HG03045 (cell line): ENCODE results near the gene SAMD3.
"Not testable (repeated sequence)": the region's sequence is repeated elsewhere in the genome, so short reads cannot be mapped to it uniquely, and the experiment has no call there.

ENCODE experiments used
- ATAC-seq: cut with Tn5 transposase; IDR thresholded peaks from one replicate; pipeline ENCODE4 v1.9.1; 2021; ENCODE audit warnings: mild to moderate bottlenecking, moderate library complexity; ENCODE audit not compliant: unreplicated experiment

SAMD3 gene

GRCh38 chr6:130138116-130138908 is 84.4 kb downstream of the SAMD3 start:
- ATAC-seq, result no peak

- ATAC-seq, result no peak
These were observed 86.0 kb downstream of the SAMD3 start for GRCh38 chr6:130136798-130137197.

- ATAC-seq, result no peak
These were observed 88.2 kb downstream of the SAMD3 start for GRCh38 chr6:130134582-130134981.

- peak; percentile 73 for ATAC-seq
These were observed 90.5 kb downstream of the SAMD3 start for GRCh38 chr6:130132286-130132701.

GRCh38 chr6:130129762-130130246 is 92.9 kb downstream of the SAMD3 start:
- ATAC-seq, result no peak

- ATAC-seq, result no peak
These were observed 94.4 kb downstream of the SAMD3 start for GRCh38 chr6:130128326-130128725.

GRCh38 chr6:130127195-130127594 is 95.6 kb downstream of the SAMD3 start:
- no peak for ATAC-seq

- ATAC-seq, result no peak
These were observed 100.5 kb downstream of the SAMD3 start for GRCh38 chr6:130122243-130122642.

GRCh38 chr6:130120731-130121130 is 102.0 kb downstream of the SAMD3 start:
- ATAC-seq, result no peak

GRCh38 chr6:130119211-130119610 is 103.5 kb downstream of the SAMD3 start:
- ATAC-seq, result no peak

- no peak for ATAC-seq
These were observed 104.5 kb downstream of the SAMD3 start for GRCh38 chr6:130118236-130118635.

- not testable (repeated sequence) for ATAC-seq
These were observed 105.5 kb downstream of the SAMD3 start for GRCh38 chr6:130117187-130117701.

- ATAC-seq, result no peak
These were observed 106.5 kb downstream of the SAMD3 start for GRCh38 chr6:130116273-130116672.

- peak; percentile 97 for ATAC-seq
These were observed 107.7 kb downstream of the SAMD3 start for GRCh38 chr6:130115036-130115435.

- ATAC-seq, result no peak
These were observed 109.5 kb downstream of the SAMD3 start for GRCh38 chr6:130113201-130113710.

- no peak for ATAC-seq
These were observed 111.7 kb downstream of the SAMD3 start for GRCh38 chr6:130111031-130111430.

- no peak for ATAC-seq
These were observed 115.0 kb downstream of the SAMD3 start for GRCh38 chr6:130107710-130108109.

- ATAC-seq, result peak; percentile 87
These were observed 116.6 kb downstream of the SAMD3 start for GRCh38 chr6:130105996-130106704.

- ATAC-seq, result no peak
These were observed 123.6 kb downstream of the SAMD3 start for GRCh38 chr6:130099119-130099518.

- no peak for ATAC-seq
These were observed 124.4 kb downstream of the SAMD3 start for GRCh38 chr6:130098317-130098716.
